Spinal cord (tissue), 10 donors: ENCODE results near the gene DIP2C. TPM values are rescaled to one million over a fixed set of nuclear protein-coding genes. Genes with fewer than 3 reads are reported as not detected.
"Not testable (repeated sequence)": the region's sequence is repeated elsewhere in the genome, so short reads cannot be mapped to it uniquely, and the experiment has no call there.

Source experiments
- DNase-seq, 6 donors: peaks; one replicate each; pipeline versions ENCODE4 v3.0.0 to v3.0.0-alpha.2; 2013 to 2015; ENCODE audit warnings: low spot score in 6 of 6, low read depth in 4 of 6
- H3K27ac ChIP-seq: one replicate; pipeline ENCODE4 v1.5.1; 2013; ENCODE audit warnings: low read depth, low read length, control low read depth
- H3K27me3 ChIP-seq: one replicate; pipeline ENCODE4 v1.6.1; 2013; ENCODE audit warnings: low read length; ENCODE audit not compliant: control insufficient read depth, insufficient read depth
- H3K36me3 ChIP-seq: one replicate; pipeline ENCODE4 v1.6.1; 2013; ENCODE audit warnings: low read length; ENCODE audit not compliant: control insufficient read depth, insufficient read depth
- H3K4me1 ChIP-seq: one replicate; pipeline ENCODE4 v1.6.1; 2013; ENCODE audit warnings: low read length; ENCODE audit not compliant: control insufficient read depth, insufficient read depth
- H3K4me3 ChIP-seq: one replicate; pipeline ENCODE4 v1.5.1; 2013; ENCODE audit warnings: low read depth, low read length, control low read depth
- H3K9me3 ChIP-seq: one replicate; pipeline ENCODE4 v1.6.1; 2013; ENCODE audit warnings: low read length; ENCODE audit not compliant: control insufficient read depth, insufficient read depth
- whole genome bisulfite sequencing: methylation state at CpG from one replicate; pipeline ENCODE4 v1.1.5; 2013; ENCODE audit warnings: missing lambda C conversion rate; ENCODE audit not compliant: insufficient coverage; 5-methylcytosine and 5-hydroxymethylcytosine counted together
- polyA plus RNA-seq, 2 donors: library from polyadenylated mRNA; unstranded; fragments of 120-200 nt; gene quantifications; one replicate each; pipeline ENCODE4 v1.2.1, GENCODE V29; 2013; ENCODE audit not compliant: insufficient read length in 2 of 2
- total RNA-seq, 2 donors: library from RNA; depleted of rRNA in 1 of 2; stranded (reverse); fragments of 120-200 nt in 1 of 2; fragments of >200 nt in 1 of 2; gene quantifications; one replicate each; pipeline versions ENCODE4 v1.2.3 to v1.2.4, GENCODE V29; 2013 to 2014
- donor health status: healthy.

DIP2C gene
- total and polyA plus RNA-seq, 4 donors = 15.4 to 36.3 (median 29.3) TPM

GRCh38 chr10:480928-481552, 208.4 kb downstream of the DIP2C start:
- Histone ChIP-seq H3K9me3 (no peaks in the 10 kb centered on the region), H3K27me3 (no peaks in the 10 kb centered on the region), H3K27ac (no peak overlapping the region), H3K4me1 (peaks cover 53% of the 10 kb centered on the region), H3K4me3 (no peak overlapping the region), H3K36me3 (peaks cover 50% of the 10 kb centered on the region)
- DNase-seq = peak in 2 of 6 donors; percentile 66 to 79
- WGBS = 70% methylated on average over 17 of the region's 17 CpGs

- Histone ChIP-seq H3K27ac (no peak overlapping the region), H3K36me3 (peaks cover 50% of the 10 kb centered on the region), H3K4me1 (peaks cover 48% of the 10 kb centered on the region), H3K9me3 (no peaks in the 10 kb centered on the region), H3K4me3 (no peak overlapping the region), H3K27me3 (no peaks in the 10 kb centered on the region)
- WGBS = 91% methylated on average over 22 of the region's 23 CpGs
- DNase-seq = no peak
Measured at GRCh38 chr10:480498-480927, 209.0 kb downstream of the DIP2C start.

- H3K9me3 ChIP-seq, H3K27me3 ChIP-seq, H3K4me3 ChIP-seq, DNase-seq, H3K27ac ChIP-seq: not testable (repeated sequence)
- 97% methylated on average over 33 of the region's 33 CpGs for WGBS
- peaks cover 47% of the 10 kb centered on the region for H3K36me3 ChIP-seq
- H3K4me1 ChIP-seq = peaks cover 41% of the 10 kb centered on the region
Measured at GRCh38 chr10:479706-480497, 209.6 kb downstream of the DIP2C start.

GRCh38 chr10:478471-479245, 210.8 kb downstream of the DIP2C start:
- peaks cover 39% of the 10 kb centered on the region for H3K36me3 ChIP-seq
- no peaks in the 10 kb centered on the region for H3K27me3 ChIP-seq
- no peak for DNase-seq
- H3K27ac ChIP-seq = no peak overlapping the region
- H3K4me3 ChIP-seq = no peak overlapping the region
- H3K4me1 ChIP-seq = peaks cover 33% of the 10 kb centered on the region
- H3K9me3 ChIP-seq = no peaks in the 10 kb centered on the region
- WGBS = 98% methylated on average over 7 of the region's 21 CpGs

GRCh38 chr10:477620-478019, 211.8 kb downstream of the DIP2C start:
- no peak overlapping the region for H3K4me3 ChIP-seq
- H3K4me1 ChIP-seq = peaks cover 22% of the 10 kb centered on the region
- WGBS = 84% methylated on average over 3 of the region's 3 CpGs
- H3K36me3 ChIP-seq = peaks cover 29% of the 10 kb centered on the region
- DNase-seq = no peak
- H3K27me3 ChIP-seq = no peaks in the 10 kb centered on the region
- no peak overlapping the region for H3K27ac ChIP-seq
- no peaks in the 10 kb centered on the region for H3K9me3 ChIP-seq

GRCh38 chr10:476455-476780, 213.1 kb downstream of the DIP2C start:
- DNase-seq = no peak
- Histone ChIP-seq H3K4me1 (peaks cover 13% of the 10 kb centered on the region), H3K36me3 (peaks cover 35% of the 10 kb centered on the region), H3K27me3 (no peaks in the 10 kb centered on the region), H3K4me3 (no peak overlapping the region), H3K9me3 (no peaks in the 10 kb centered on the region), H3K27ac (no peak overlapping the region)
- 85% methylated on average over 6 of the region's 6 CpGs for WGBS

- Histone ChIP-seq H3K27ac (no peak overlapping the region), H3K4me1 (peaks cover 8% of the 10 kb centered on the region), H3K4me3 (no peak overlapping the region), H3K36me3 (peaks cover 36% of the 10 kb centered on the region), H3K9me3 (no peaks in the 10 kb centered on the region), H3K27me3 (no peaks in the 10 kb centered on the region)
- DNase-seq = no peak
- 77% methylated on average over 22 of the region's 23 CpGs for WGBS
Measured at GRCh38 chr10:475709-476454, 213.6 kb downstream of the DIP2C start.

GRCh38 chr10:474946-475345, 214.5 kb downstream of the DIP2C start:
- no peak for DNase-seq
- Histone ChIP-seq H3K9me3 (no peaks in the 10 kb centered on the region), H3K4me3 (no peak overlapping the region), H3K27me3 (no peaks in the 10 kb centered on the region), H3K4me1 (peaks cover 5% of the 10 kb centered on the region), H3K27ac (no peak overlapping the region), H3K36me3 (peaks cover 38% of the 10 kb centered on the region)
- WGBS = 100% methylated on average over 1 of the region's 9 CpGs

- DNase-seq = no peak
- peaks cover 5% of the 10 kb centered on the region for H3K4me1 ChIP-seq
- H3K4me3 ChIP-seq = no peak overlapping the region
- peaks cover 37% of the 10 kb centered on the region for H3K36me3 ChIP-seq
- no peak overlapping the region for H3K27ac ChIP-seq
- H3K9me3 ChIP-seq = no peaks in the 10 kb centered on the region
- H3K27me3 ChIP-seq = no peaks in the 10 kb centered on the region
- WGBS = 88% methylated on average over 8 of the region's 12 CpGs
Measured at GRCh38 chr10:474406-474805, 215.1 kb downstream of the DIP2C start.
